Mesenchymal stem cell (in vitro differentiated cells and primary cell): Measurements from ENCODE around the gene GTPBP2.
A peak's percentile ranks its signal among the peaks of the same experiment; 100 is the strongest.
"Not testable (repeated sequence)": the region's sequence is repeated elsewhere in the genome, so short reads cannot be mapped to it uniquely, and the experiment has no call there.

ENCODE experiments used
- DNase-seq: peaks from one replicate; pipeline ENCODE4 v3.0.0-alpha.2; 2013
- H2AFZ ChIP-seq: one replicate; pipeline ENCODE4 v1.6.1; 2013; ENCODE audit warnings: low read depth, mild to moderate bottlenecking, control low read depth, inconsistent platforms, low read length, moderate library complexity
- H2AK5ac ChIP-seq: 2 replicates; pipeline ENCODE4 v1.6.1; 2013; ENCODE audit warnings: low read length, moderate library complexity, mild to moderate bottlenecking, inconsistent platforms; ENCODE audit not compliant: severe bottlenecking
- H2BK120ac ChIP-seq: one replicate; pipeline ENCODE4 v1.6.1; 2013; ENCODE audit warnings: low read depth, mild to moderate bottlenecking, inconsistent platforms, low read length, moderate library complexity
- H2BK12ac ChIP-seq, 2 experiments: one replicate each; pipeline ENCODE4 v1.6.1; 2013; ENCODE audit warnings: inconsistent platforms in 2 of 2, low read length in 2 of 2, mild to moderate bottlenecking in 2 of 2, moderate library complexity in 2 of 2, control low read depth in 1 of 2
- H2BK15ac ChIP-seq: one replicate; pipeline ENCODE4 v1.6.1; 2013; ENCODE audit warnings: mild to moderate bottlenecking, low read depth, inconsistent platforms; ENCODE audit not compliant: poor library complexity, severe bottlenecking
- H2BK5ac ChIP-seq: 2 replicates; pipeline ENCODE4 v1.6.1; 2013; ENCODE audit warnings: low read depth, mild to moderate bottlenecking, low read length, control low read depth, inconsistent platforms; ENCODE audit not compliant: poor library complexity, severe bottlenecking
- H3K14ac ChIP-seq, 2 experiments: one replicate each; pipeline ENCODE4 v1.6.1; 2013; ENCODE audit warnings: inconsistent platforms in 2 of 2, low read length in 2 of 2, control low read depth in 1 of 2, mild to moderate bottlenecking in 1 of 2, moderate library complexity in 1 of 2
- H3K18ac ChIP-seq, 2 experiments: one replicate each; pipeline ENCODE4 v1.6.1; 2013; ENCODE audit warnings: inconsistent platforms in 2 of 2, low read length in 2 of 2, control low read depth in 1 of 2, low read depth in 1 of 2, mild to moderate bottlenecking in 1 of 2
- H3K23ac ChIP-seq, 2 experiments: one replicate each; pipeline ENCODE4 v1.6.1; 2013; ENCODE audit warnings: inconsistent platforms in 2 of 2, low read length in 2 of 2, mild to moderate bottlenecking in 2 of 2, moderate library complexity in 2 of 2, control low read depth in 1 of 2
- H3K27ac ChIP-seq: 2 replicates; pipeline ENCODE4 v1.5.1; 2013; ENCODE audit warnings: mild to moderate bottlenecking, moderate library complexity, low read length, control low read depth, inconsistent platforms; ENCODE audit not compliant: poor library complexity, severe bottlenecking
- H3K27me3 ChIP-seq, 2 experiments: 2 replicates each; pipeline versions ENCODE4 v1.6.1 to v1.7.0; 2013; ENCODE audit warnings: low read length in 2 of 2, mild to moderate bottlenecking in 2 of 2, moderate library complexity in 2 of 2, control low read depth in 1 of 2, inconsistent platforms in 1 of 2; ENCODE audit not compliant: control insufficient read depth in 1 of 2, insufficient read depth in 1 of 2
- H3K36me3 ChIP-seq, 2 experiments: 2 replicates each; pipeline versions ENCODE4 v1.6.1 to v1.7.0; 2013; ENCODE audit warnings: low read length in 2 of 2, control low read depth in 1 of 2, inconsistent platforms in 1 of 2, low read depth in 1 of 2, mild to moderate bottlenecking in 1 of 2; ENCODE audit not compliant: insufficient read depth in 2 of 2, control insufficient read depth in 1 of 2
- H3K4ac ChIP-seq, 2 experiments: one replicate each; pipeline ENCODE4 v1.6.1; 2013; ENCODE audit warnings: inconsistent platforms in 2 of 2, low read length in 2 of 2, mild to moderate bottlenecking in 2 of 2, moderate library complexity in 2 of 2, control low read depth in 1 of 2, low read depth in 1 of 2
- H3K4me1 ChIP-seq: 2 replicates; pipeline ENCODE4 v1.6.1; 2013; ENCODE audit warnings: low read depth, low read length, control low read depth; ENCODE audit not compliant: control insufficient read depth, insufficient read depth
- H3K4me2 ChIP-seq: 2 replicates; pipeline ENCODE4 v1.6.1; 2013; ENCODE audit warnings: low read length, mild to moderate bottlenecking, inconsistent platforms; ENCODE audit not compliant: poor library complexity, severe bottlenecking
- H3K4me3 ChIP-seq, 2 experiments: 2 replicates each; pipeline versions ENCODE4 v1.5.1 to v1.7.0; 2013; ENCODE audit warnings: low read length in 2 of 2, mild to moderate bottlenecking in 2 of 2, control low read depth in 1 of 2, low read depth in 1 of 2; ENCODE audit not compliant: insufficient read depth in 1 of 2
- H3K79me1 ChIP-seq: replicated peaks from 2 replicates; pipeline ENCODE4 v1.6.1; 2013; ENCODE audit warnings: mild to moderate bottlenecking, control low read depth, low read length, inconsistent platforms; ENCODE audit not compliant: poor library complexity, severe bottlenecking
- H3K9ac ChIP-seq: 2 replicates; pipeline ENCODE4 v1.7.0; 2013; ENCODE audit warnings: mild to moderate bottlenecking, low read length, moderate library complexity
- H3K9me3 ChIP-seq: 2 replicates; pipeline ENCODE4 v1.7.0; 2013; ENCODE audit warnings: mild to moderate bottlenecking, low read length; ENCODE audit not compliant: control insufficient read depth
- H4K8ac ChIP-seq: one replicate; pipeline ENCODE4 v1.6.1; 2013; ENCODE audit warnings: inconsistent platforms, mild to moderate bottlenecking, low read length, moderate library complexity
- H4K91ac ChIP-seq: one replicate; pipeline ENCODE4 v1.6.1; 2013; ENCODE audit warnings: mild to moderate bottlenecking, low read length, inconsistent platforms
- WGBS: methylation state at CpG from one replicate; pipeline ENCODE4 v1.1.7; 2013; ENCODE audit warnings: mixed read lengths; 5-methylcytosine and 5-hydroxymethylcytosine counted together

The GTPBP2 gene

DNA sequence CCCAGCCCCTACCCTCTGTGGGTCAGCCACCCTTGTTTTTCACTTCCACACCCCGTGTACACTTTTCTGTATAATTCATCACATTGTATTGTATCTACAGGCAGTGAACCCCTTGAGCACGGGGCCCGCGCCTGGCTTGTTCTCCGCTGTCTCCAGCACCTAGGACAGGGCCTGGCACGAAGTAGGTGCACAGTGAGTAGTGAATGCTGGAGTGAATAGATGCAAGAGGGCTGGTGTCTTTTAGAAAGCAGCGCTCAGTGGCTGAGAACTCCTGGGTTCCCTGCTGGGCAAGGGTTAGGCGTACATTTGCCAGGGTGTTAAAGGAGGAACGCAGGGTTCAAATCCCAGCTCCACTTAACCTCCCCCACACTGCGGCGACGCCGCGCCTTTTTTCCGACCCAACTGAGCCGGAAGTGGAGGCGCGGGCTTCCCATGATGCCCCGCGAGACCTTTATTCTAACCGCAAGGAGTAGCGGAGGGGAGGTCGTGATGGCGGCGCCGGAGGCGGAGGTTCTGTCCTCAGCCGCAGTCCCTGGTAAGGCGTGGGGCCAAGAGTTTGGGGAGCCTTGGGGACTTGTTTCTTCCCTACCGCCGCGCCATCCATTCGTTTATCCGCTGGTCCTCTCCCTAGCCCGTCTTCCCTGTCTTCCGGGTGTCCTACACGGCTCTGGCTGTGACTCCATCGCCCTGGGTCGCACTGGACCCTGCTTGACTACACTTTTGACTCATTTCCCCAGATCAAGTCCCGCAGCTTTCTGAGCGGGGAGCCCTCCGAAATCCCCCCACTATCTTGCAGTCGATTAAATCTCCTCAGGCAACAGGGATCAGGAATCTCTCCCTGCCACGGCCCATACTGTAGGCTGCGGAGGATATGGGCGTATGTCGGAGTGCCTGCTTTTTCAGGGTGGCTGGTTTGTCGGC, 6.6 kb upstream of the GTPBP2 start, which contains the start of gene MAD2L1BP:
MAD2L1BP (plus strand) TSS at position 454 of the 921 bp plus-strand sequence; CDS start at position 490, 36 bp downstream.
- H2BK5ac ChIP-seq, result no peak within 1 kb of the TSS
- peak within 1 kb of the TSS; percentile 96 for H3K9ac ChIP-seq
- peak within 1 kb of the TSS in 1 of 2 experiments; percentile 91 for H3K23ac ChIP-seq
- peak within 1 kb of the TSS; percentile 73 for H2BK15ac ChIP-seq
- peak within 1 kb of the TSS; percentile 93 for H4K8ac ChIP-seq
- peaks cover 14% of the 10 kb centered on the region for H3K79me1 ChIP-seq
- peaks cover 21 to 30% of the 10 kb centered on the region in 2 experiments for H3K36me3 ChIP-seq
- peak within 1 kb of the TSS; percentile 94 to 97 for H3K4ac ChIP-seq
- DNase-seq, result peak; percentile 77
- peak within 1 kb of the TSS; percentile 36 for H2AK5ac ChIP-seq
- WGBS, result 5% methylated on average over 43 of the region's 48 CpGs
- H2AFZ ChIP-seq, result peak within 1 kb of the TSS; percentile 77
- H3K27ac ChIP-seq, result peak within 1 kb of the TSS; percentile 57
- H3K14ac ChIP-seq, result peak within 1 kb of the TSS in 1 of 2 experiments; percentile 98
- peak within 1 kb of the TSS; percentile 21 for H2BK120ac ChIP-seq
- peaks cover 13% of the 10 kb centered on the region for H3K4me1 ChIP-seq
- peak within 1 kb of the TSS; percentile 87 to 93 for H3K18ac ChIP-seq
- no peaks in the 10 kb centered on the region for H3K27me3 ChIP-seq
- H2BK12ac ChIP-seq, result peak within 1 kb of the TSS; percentile 70 to 90
- peak within 1 kb of the TSS; percentile 52 for H3K4me2 ChIP-seq
- peak within 1 kb of the TSS; percentile 85 for H4K91ac ChIP-seq
- peak within 1 kb of the TSS; percentile 82 to 92 for H3K4me3 ChIP-seq
- no peaks in the 10 kb centered on the region for H3K9me3 ChIP-seq

DNA sequence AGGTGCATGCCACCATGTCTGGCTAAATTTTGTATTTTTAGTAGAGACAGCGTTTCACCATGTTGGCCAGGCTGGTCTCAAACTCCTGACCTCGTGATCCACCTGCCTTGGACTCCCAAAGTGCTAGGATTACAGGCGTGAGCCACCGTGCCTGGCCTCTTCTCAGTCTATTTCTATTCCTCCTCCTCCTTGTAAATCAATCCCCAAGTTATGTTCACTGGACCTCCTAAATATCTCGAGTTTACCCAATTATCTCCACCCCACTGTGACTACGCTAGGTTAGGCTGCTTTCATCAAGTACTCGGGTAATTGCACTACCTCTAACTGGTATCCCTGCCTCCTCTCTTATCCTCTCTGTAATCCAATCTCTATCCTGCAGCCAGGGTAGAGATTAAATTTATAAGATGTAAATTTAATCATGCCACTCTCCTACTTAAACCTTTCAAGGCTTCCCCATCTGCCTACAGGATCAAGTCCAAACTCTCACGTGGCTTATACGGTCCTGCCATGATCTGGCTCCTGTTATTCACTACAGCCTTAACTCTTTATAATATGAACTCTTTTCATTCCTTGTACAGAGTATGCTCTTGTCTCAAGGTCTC, 5.7 kb upstream of the GTPBP2 start:
- Histone ChIP-seq H3K27me3 (no peaks in the 10 kb centered on the region), H3K4me2 (no peak overlapping the region), H2AFZ (no peak overlapping the region), H3K4me1 (peaks cover 18% of the 10 kb centered on the region), H3K14ac (no peak overlapping the region), H2BK15ac (no peak overlapping the region), H3K79me1 (peaks cover 6% of the 10 kb centered on the region), H2BK5ac (no peak overlapping the region), H3K18ac (no peak overlapping the region), H3K4me3 (peak overlapping the region in 1 of 2 experiments; percentile 92), H3K27ac (no peak overlapping the region), H3K4ac (no peak overlapping the region), H4K8ac (peak overlapping the region; percentile 93), H2BK120ac (no peak overlapping the region), H2AK5ac (no peak overlapping the region), H3K9me3 (no peaks in the 10 kb centered on the region), H3K9ac (peak overlapping the region; percentile 96), H2BK12ac (peak overlapping the region in 1 of 2 experiments; percentile 90), H3K36me3 (peaks cover 13 to 21% of the 10 kb centered on the region in 2 experiments), H4K91ac (no peak overlapping the region), H3K23ac (no peak overlapping the region)
- DNase-seq, result no peak
- 95% methylated on average over 9 of the region's 9 CpGs for WGBS

GRCh38 chr6:43633002-43633401, 3.9 kb upstream of the GTPBP2 start:
- DNase-seq, H3K18ac ChIP-seq, H2AFZ ChIP-seq, H3K9me3 ChIP-seq, H3K27ac ChIP-seq, H3K27me3 ChIP-seq, H4K8ac ChIP-seq, H3K4me2 ChIP-seq, H3K4me3 ChIP-seq, H2BK120ac ChIP-seq, H3K79me1 ChIP-seq, H2AK5ac ChIP-seq, H2BK5ac ChIP-seq, H2BK12ac ChIP-seq, H2BK15ac ChIP-seq, H3K14ac ChIP-seq, H3K4ac ChIP-seq, H3K23ac ChIP-seq, H3K9ac ChIP-seq, H4K91ac ChIP-seq: not testable (repeated sequence)
- H3K36me3 ChIP-seq, result peaks cover 8 to 11% of the 10 kb centered on the region in 2 experiments
- 84% methylated on average over 7 of the region's 7 CpGs for WGBS
- H3K4me1 ChIP-seq, result peaks cover 21% of the 10 kb centered on the region
